ENCODE data around the gene FAM25A.

Gene FAM25A

DNA sequence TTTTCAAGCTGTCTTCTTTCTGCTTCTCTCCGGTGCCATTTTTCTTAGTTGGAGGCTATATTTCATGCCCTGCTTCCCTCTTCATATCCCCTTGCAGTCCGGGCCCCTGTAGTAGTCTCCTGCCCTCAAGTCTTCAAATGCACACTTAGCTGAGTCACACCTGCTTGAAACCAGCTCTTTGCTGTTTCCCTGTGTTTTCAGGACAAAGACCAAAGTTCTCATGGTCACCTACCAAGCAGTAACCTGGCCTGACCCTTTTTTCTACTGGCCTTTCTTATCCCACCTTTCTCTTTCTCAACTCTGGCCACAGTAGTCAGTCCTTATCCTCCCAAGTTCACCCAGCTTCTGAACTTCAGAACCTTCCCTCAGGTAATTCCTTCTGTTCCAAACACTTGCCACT, 46.1 kb downstream of the FAM25A start:
- H3K4me3 ChIP-seq (replicated peaks; ENCODE audit: insufficient read depth, low read length) = no peak overlapping the region
- DNase-seq (ENCODE audit: low read depth in 1 of 2, low spot score in 1 of 2) = no peak
- H3K27ac ChIP-seq (replicated peaks) = no peak overlapping the region
- no peaks in the 10 kb centered on the region for H3K27me3 ChIP-seq (ENCODE audit: insufficient read depth, poor library complexity, severe bottlenecking)
- no peak for TF ChIP-seq REST (IDR thresholded peaks at IDR 0.05; ENCODE audit: insufficient replicate concordance, low read depth)

GRCh38 chr10:87066865-87067264, 46.8 kb downstream of the FAM25A start:
- H3K27me3 ChIP-seq (ENCODE audit: insufficient read depth, poor library complexity, severe bottlenecking) = no peaks in the 10 kb centered on the region
- H3K27ac ChIP-seq (replicated peaks) = no peak overlapping the region
- no peak overlapping the region for H3K4me3 ChIP-seq (replicated peaks; ENCODE audit: insufficient read depth, low read length)
- DNase-seq (ENCODE audit: low read depth in 1 of 2, low spot score in 1 of 2) = no peak
- no peak for TF ChIP-seq SPI1 (IDR thresholded peaks at IDR 0.05; ENCODE audit: borderline replicate concordance, low read depth)
- no peak for TF ChIP-seq CTCF (IDR thresholded peaks at IDR 0.05; ENCODE audit: insufficient read depth, low read length)
- TF ChIP-seq POLR2AphosphoS5 (IDR thresholded peaks at IDR 0.05; ENCODE audit: low read depth) = no peak
- TF ChIP-seq GABPA (IDR thresholded peaks at IDR 0.05; ENCODE audit: low read depth) = no peak
- no peak for TF ChIP-seq REST (IDR thresholded peaks at IDR 0.05; ENCODE audit: insufficient replicate concordance, low read depth)

GRCh38 chr10:87068281-87068680, 48.2 kb downstream of the FAM25A start:
- TF ChIP-seq REST (IDR thresholded peaks at IDR 0.05; ENCODE audit: insufficient replicate concordance, low read depth) (no peak), CTCF (IDR thresholded peaks at IDR 0.05; ENCODE audit: insufficient read depth, low read length) (no peak)
- Histone ChIP-seq H3K27ac (replicated peaks) (no peak overlapping the region), H3K4me3 (replicated peaks; ENCODE audit: insufficient read depth, low read length) (no peak overlapping the region), H3K27me3 (ENCODE audit: insufficient read depth, poor library complexity, severe bottlenecking) (no peaks in the 10 kb centered on the region)
- no peak for DNase-seq (ENCODE audit: low read depth in 1 of 2, low spot score in 1 of 2)

GRCh38 chr10:87072449-87072848, 52.4 kb downstream of the FAM25A start:
- no peak overlapping the region for H3K4me3 ChIP-seq (replicated peaks; ENCODE audit: insufficient read depth, low read length)
- no peak overlapping the region for H3K27ac ChIP-seq (replicated peaks)
- no peak for DNase-seq (ENCODE audit: low read depth in 1 of 2, low spot score in 1 of 2)
- TF ChIP-seq CTCF (IDR thresholded peaks at IDR 0.05; ENCODE audit: insufficient read depth, low read length) (no peak), GABPA (IDR thresholded peaks at IDR 0.05; ENCODE audit: low read depth) (no peak), POLR2AphosphoS5 (IDR thresholded peaks at IDR 0.05; ENCODE audit: low read depth) (no peak)
- no peaks in the 10 kb centered on the region for H3K27me3 ChIP-seq (ENCODE audit: insufficient read depth, poor library complexity, severe bottlenecking)
